Endodermal cell (in vitro differentiated cells): Measurements from ENCODE around the gene KIF21B. TPM values are rescaled to one million over a fixed set of nuclear protein-coding genes. Genes with fewer than 3 reads are reported as not detected.

Experiments used
- DNase-seq: peaks from one replicate; pipeline ENCODE4 v3.0.0-alpha.2; 2017
- H3K27ac ChIP-seq: 2 replicates; pipeline ENCODE4 v1.5.1; 2013; ENCODE audit warnings: mild to moderate bottlenecking, low read depth, low read length, moderate library complexity
- H3K27me3 ChIP-seq: 2 replicates; pipeline ENCODE4 v1.6.1; 2013; ENCODE audit warnings: mild to moderate bottlenecking, low read length, moderate library complexity; ENCODE audit not compliant: insufficient read depth, control insufficient read depth, poor library complexity, severe bottlenecking
- H3K36me3 ChIP-seq: 2 replicates; pipeline ENCODE4 v1.7.0; 2013; ENCODE audit warnings: mild to moderate bottlenecking, low read length, moderate library complexity; ENCODE audit not compliant: control insufficient read depth, insufficient read depth
- H3K4me1 ChIP-seq: one replicate; pipeline ENCODE4 v1.7.0; 2013; ENCODE audit warnings: low read length; ENCODE audit not compliant: control insufficient read depth, insufficient read depth
- H3K4me3 ChIP-seq: 2 replicates; pipeline ENCODE4 v1.5.1; 2013; ENCODE audit warnings: mild to moderate bottlenecking, low read length, moderate library complexity
- H3K9ac ChIP-seq: 2 replicates; pipeline ENCODE4 v1.6.1; 2013; ENCODE audit warnings: mild to moderate bottlenecking, low read length, moderate library complexity; ENCODE audit not compliant: poor library complexity, severe bottlenecking; ENCODE audit errors: extremely low read depth
- H3K9me3 ChIP-seq: 2 replicates; pipeline ENCODE4 v1.6.1; 2013; ENCODE audit warnings: mild to moderate bottlenecking, low read length, moderate library complexity; ENCODE audit not compliant: control insufficient read depth
- H3K27ac Mint-ChIP-seq: 2 replicates; pipeline ENCODE4 v1.8.0; 2020; ENCODE audit warnings: mixed read lengths
- H3K27me3 Mint-ChIP-seq: 2 replicates; pipeline ENCODE4 v1.8.0; 2021; ENCODE audit warnings: mild to moderate bottlenecking, mixed read lengths; ENCODE audit not compliant: insufficient read depth
- H3K36me3 Mint-ChIP-seq: 2 replicates; pipeline ENCODE4 v1.8.0; 2020; ENCODE audit warnings: low read depth, mixed read lengths
- H3K4me1 Mint-ChIP-seq: 2 replicates; pipeline ENCODE4 v1.8.0; 2020; ENCODE audit warnings: mixed read lengths
- H3K4me3 Mint-ChIP-seq: 2 replicates; pipeline ENCODE4 v1.8.0; 2020; ENCODE audit warnings: mild to moderate bottlenecking, moderate library complexity, mixed read lengths
- H3K9me3 Mint-ChIP-seq: 2 replicates; pipeline ENCODE4 v1.8.0; 2020; ENCODE audit warnings: mild to moderate bottlenecking, mixed read lengths
- CTCF ChIP-seq: fragments of 200-600 bp; sonication (generic); conservative IDR thresholded peaks from 2 replicates; pipeline ENCODE4 v1.5.0; 2021; ENCODE audit warnings: antibody characterized with exemption, mild to moderate bottlenecking
- WGBS, 2 experiments: methylation state at CpG; one replicate each; pipeline versions ENCODE4 v1.1.5 to v1.1.7; 2013; ENCODE audit warnings: missing lambda C conversion rate in 2 of 2, mixed read lengths in 1 of 2; ENCODE audit not compliant: insufficient coverage in 1 of 2, insufficient read length in 1 of 2; 5-methylcytosine and 5-hydroxymethylcytosine counted together
- total RNA-seq, 2 donors: library from RNA; stranded (reverse); fragmentation: NEBNext Ultra II Directional in 1 of 2; extraction: Animal tissue kit (Norgen Biotek cat#: 25700) in 1 of 2; gene quantifications; 2 replicates in 1 of 2; 3 replicates in 1 of 2; pipeline ENCODE4 v1.2.1, GENCODE V29; 2021

KIF21B gene
- total RNA-seq, 2 donors from 2014 or later = 8.8 to 14.7 TPM

GRCh38 chr1:201028461-201028889, 5.0 kb upstream of the KIF21B start:
- H3K27me3 Mint-ChIP-seq = peaks cover 13% of the 10 kb centered on the region

GRCh38 chr1:201026836-201027235, 3.3 kb upstream of the KIF21B start:
- Histone ChIP-seq H3K4me1 (no peaks in the 10 kb centered on the region), H3K9me3 (no peaks in the 10 kb centered on the region), H3K4me3 (no peak overlapping the region), H3K9ac (no peak overlapping the region), H3K27ac (no peak overlapping the region), H3K36me3 (no peaks in the 10 kb centered on the region), H3K27me3 (peaks cover 13% of the 10 kb centered on the region)
- TF ChIP-seq CTCF = no peak
- no peak overlapping the region for H3K27ac Mint-ChIP-seq
- no peaks in the 10 kb centered on the region for H3K36me3 Mint-ChIP-seq
- peaks cover 20% of the 10 kb centered on the region for H3K4me1 Mint-ChIP-seq
- no peaks in the 10 kb centered on the region for H3K9me3 Mint-ChIP-seq
- 95% methylated on average over 3 of the region's 3 CpGs; no CpG with 5 or more reads in 1 of the 2 experiments for WGBS, 2 experiments
- DNase-seq = no peak
- peaks cover 24% of the 10 kb centered on the region for H3K27me3 Mint-ChIP-seq
- no peak overlapping the region for H3K4me3 Mint-ChIP-seq

More at GRCh38 chr1:201028461-201028889, 5.0 kb upstream of the KIF21B start:
- H3K27me3 ChIP-seq = no peaks in the 10 kb centered on the region
- no peaks in the 10 kb centered on the region for H3K4me1 ChIP-seq
- H3K9ac ChIP-seq = no peak overlapping the region
- H3K9me3 ChIP-seq = no peaks in the 10 kb centered on the region
- no peak overlapping the region for H3K27ac ChIP-seq
- H3K36me3 ChIP-seq = no peaks in the 10 kb centered on the region
- DNase-seq = no peak
- Mint-ChIP-seq H3K4me3 (no peak overlapping the region), H3K36me3 (no peaks in the 10 kb centered on the region), H3K27ac (no peak overlapping the region), H3K4me1 (peaks cover 12% of the 10 kb centered on the region), H3K9me3 (no peaks in the 10 kb centered on the region)
- TF ChIP-seq CTCF = no peak
- H3K4me3 ChIP-seq = no peak overlapping the region
- 95% methylated on average over 4 to 7 of the region's 7 CpGs for WGBS, 2 experiments

- H3K27ac ChIP-seq = no peak overlapping the region
- H3K9me3 ChIP-seq = no peaks in the 10 kb centered on the region
- H3K9ac ChIP-seq = no peak overlapping the region
- no peak for DNase-seq
- H3K27me3 ChIP-seq = peaks cover 15% of the 10 kb centered on the region
- TF ChIP-seq CTCF = no peak
- no peak overlapping the region for H3K4me3 ChIP-seq
- H3K4me1 Mint-ChIP-seq = peaks cover 25% of the 10 kb centered on the region
- no peaks in the 10 kb centered on the region for H3K9me3 Mint-ChIP-seq
- peaks cover 27% of the 10 kb centered on the region for H3K27me3 Mint-ChIP-seq
- H3K4me3 Mint-ChIP-seq = no peak overlapping the region
- WGBS, 2 experiments = 95% methylated on average over 3 of the region's 3 CpGs; no CpG with 5 or more reads in 1 of the 2 experiments
- no peaks in the 10 kb centered on the region for H3K36me3 Mint-ChIP-seq
- H3K27ac Mint-ChIP-seq = no peak overlapping the region
- peaks cover 5% of the 10 kb centered on the region for H3K4me1 ChIP-seq
- H3K36me3 ChIP-seq = no peaks in the 10 kb centered on the region
Observed at GRCh38 chr1:201026234-201026633, 2.7 kb upstream of the KIF21B start.
